Fibroblast of skin of back (primary cell): Measurements from ENCODE around the gene CRYGN.

Experiments
- DNase-seq: peaks from one replicate; pipeline ENCODE4 v3.0.0-alpha.2; 2013

The CRYGN gene

DNA sequence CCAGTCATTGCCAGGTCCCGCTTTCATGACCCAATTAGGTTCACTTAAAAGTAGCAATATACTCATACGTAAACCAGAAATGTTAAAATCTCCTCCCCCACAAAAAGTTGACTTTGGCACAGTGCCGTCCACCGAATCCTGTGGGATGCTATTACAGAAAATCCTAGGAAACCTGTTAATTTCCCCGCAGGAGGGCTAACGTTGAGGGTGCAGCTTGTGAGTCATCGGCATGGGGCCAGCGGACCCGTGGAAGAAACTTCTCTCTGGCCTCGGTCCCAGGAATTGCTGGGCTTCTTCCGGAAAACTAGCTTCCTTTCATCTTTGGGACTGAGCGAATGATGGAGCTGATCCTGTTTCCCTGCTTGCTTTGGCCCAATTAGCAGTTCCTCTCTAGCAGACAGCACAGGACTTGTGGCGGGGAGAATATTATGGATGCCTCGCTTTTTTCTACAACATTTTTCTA is 13.5 kb downstream of the CRYGN start:
- peak; percentile 84 for DNase-seq

- peak; percentile 43 for DNase-seq
Observed at GRCh38 chr7:151425670-151426440, 14.1 kb downstream of the CRYGN start.

- no peak for DNase-seq
Observed at GRCh38 chr7:151424799-151425198, 15.1 kb downstream of the CRYGN start.

- no peak for DNase-seq
Observed at GRCh38 chr7:151423936-151424335, 16.0 kb downstream of the CRYGN start.

GRCh38 chr7:151423226-151423625 is 16.7 kb downstream of the CRYGN start:
- DNase-seq: no peak

- no peak for DNase-seq
Observed at GRCh38 chr7:151422212-151422611, 17.7 kb downstream of the CRYGN start.

DNA sequence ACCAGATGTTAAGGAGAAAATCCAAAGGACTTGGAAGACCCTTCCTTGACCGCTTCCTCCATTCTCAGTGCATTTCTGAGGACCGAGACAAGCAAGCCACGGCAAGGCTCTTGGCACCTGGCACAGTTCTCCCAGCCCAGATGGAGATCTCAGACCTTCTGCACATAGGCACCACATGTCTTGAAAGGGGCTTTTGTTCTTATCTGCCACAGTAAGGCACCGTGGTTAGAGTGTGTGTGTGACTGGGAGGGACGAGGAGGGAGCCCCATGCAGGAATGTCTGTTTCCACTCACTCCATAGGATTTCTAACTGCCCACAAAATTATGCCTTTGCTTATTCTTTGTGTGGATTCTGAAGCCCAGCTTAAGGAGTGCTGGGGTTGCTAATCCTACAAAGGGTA is 19.8 kb downstream of the CRYGN start:
- DNase-seq: no peak

- peak; percentile 18 for DNase-seq
Observed at GRCh38 chr7:151416941-151417315, 23.0 kb downstream of the CRYGN start.

GRCh38 chr7:151416112-151416940 is 23.6 kb downstream of the CRYGN start:
- DNase-seq: no peak

DNA sequence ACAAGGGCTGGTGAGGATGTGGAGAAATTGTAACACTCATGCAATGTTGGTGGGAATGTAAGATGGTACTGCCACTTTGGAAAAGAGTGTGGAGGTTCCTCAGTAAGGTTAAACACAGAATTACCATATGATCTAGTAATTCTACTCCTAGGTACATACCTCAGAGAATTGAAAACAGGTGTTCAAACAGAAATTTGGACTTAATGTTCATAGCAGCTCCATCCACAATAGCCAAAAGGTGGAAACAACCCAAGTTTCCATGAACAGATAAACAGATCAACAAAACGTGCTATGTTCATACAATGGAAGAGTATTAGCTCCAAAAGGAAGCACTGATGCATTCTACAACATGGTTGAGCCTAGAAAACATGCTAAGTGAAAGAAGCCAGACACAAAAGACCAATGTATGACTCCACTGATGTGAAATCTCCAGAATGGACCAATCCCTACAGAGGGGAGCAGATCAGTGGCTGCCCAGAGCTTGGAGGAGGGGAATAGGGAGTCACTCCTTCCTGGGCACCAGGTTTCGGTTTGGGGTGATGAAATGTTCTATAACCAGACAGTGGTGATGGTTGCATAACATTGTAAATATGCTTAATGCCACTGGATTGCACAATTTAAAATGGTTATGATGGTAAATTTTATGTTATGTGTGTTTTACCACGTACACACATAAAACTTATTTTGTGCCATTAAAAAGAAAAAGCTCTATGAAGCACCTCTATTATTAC is 24.4 kb downstream of the CRYGN start:
- DNase-seq: no peak

GRCh38 chr7:151413241-151413640 is 26.7 kb downstream of the CRYGN start:
- no peak for DNase-seq

- DNase-seq: no peak
Observed at GRCh38 chr7:151412318-151412717, 27.6 kb downstream of the CRYGN start.

GRCh38 chr7:151411551-151411950 is 28.4 kb downstream of the CRYGN start:
- DNase-seq: no peak

DNA sequence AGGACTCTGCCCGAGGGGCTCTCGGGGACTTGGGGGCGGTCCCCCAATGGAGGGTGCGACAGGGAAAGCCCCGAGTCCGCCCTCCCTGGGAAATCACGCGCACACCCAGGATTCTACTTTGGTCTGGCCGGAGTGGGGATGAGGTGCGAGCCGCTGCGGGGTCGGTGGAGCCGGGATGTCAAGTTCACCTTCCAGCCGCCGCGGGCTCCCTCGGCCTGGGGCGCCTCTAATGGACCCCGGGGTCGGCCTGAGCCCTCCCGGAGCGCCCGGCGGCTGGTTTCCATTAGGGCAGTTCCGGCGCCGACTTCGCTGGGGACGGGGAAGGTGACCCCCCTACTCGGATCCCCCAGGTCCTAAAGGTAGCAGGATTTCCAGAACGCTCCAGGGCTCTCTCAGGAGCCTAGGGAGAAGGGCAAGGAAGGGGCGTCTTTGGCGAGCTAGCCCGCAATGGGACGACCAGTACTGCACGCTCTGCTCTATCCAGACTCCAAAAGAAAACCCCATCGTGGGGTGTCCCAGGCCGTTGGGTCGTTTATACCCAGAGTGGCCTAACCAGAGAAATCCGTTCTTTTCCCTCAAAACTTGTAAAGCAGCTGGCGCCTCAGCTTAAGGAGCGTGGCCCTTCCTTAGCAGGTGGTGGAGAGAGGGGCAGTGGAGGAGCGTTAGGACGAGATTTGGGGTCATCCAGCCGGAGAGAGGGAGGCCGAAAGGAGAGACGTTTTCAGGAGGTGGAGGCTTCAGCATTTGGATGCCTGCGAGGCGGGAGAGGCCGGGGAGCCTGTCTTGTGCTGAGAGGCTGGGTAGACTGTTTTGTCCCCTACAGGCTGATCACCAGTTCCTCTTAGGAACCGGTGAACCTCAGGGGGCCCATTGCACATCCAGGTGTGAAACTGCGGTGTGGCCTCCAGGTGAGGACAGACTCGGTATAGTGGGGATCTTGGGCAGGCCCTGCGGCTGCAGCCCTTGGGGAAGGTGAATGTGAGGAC is 29.2 kb downstream of the CRYGN start:
- no peak for DNase-seq

GRCh38 chr7:151409667-151410404 is 30.1 kb downstream of the CRYGN start, which contains the start of gene WDR86:
WDR86 (minus strand) TSS chr7:151410038; CDS start chr7:151409589, 449 bp downstream.
- no peak for DNase-seq

DNA sequence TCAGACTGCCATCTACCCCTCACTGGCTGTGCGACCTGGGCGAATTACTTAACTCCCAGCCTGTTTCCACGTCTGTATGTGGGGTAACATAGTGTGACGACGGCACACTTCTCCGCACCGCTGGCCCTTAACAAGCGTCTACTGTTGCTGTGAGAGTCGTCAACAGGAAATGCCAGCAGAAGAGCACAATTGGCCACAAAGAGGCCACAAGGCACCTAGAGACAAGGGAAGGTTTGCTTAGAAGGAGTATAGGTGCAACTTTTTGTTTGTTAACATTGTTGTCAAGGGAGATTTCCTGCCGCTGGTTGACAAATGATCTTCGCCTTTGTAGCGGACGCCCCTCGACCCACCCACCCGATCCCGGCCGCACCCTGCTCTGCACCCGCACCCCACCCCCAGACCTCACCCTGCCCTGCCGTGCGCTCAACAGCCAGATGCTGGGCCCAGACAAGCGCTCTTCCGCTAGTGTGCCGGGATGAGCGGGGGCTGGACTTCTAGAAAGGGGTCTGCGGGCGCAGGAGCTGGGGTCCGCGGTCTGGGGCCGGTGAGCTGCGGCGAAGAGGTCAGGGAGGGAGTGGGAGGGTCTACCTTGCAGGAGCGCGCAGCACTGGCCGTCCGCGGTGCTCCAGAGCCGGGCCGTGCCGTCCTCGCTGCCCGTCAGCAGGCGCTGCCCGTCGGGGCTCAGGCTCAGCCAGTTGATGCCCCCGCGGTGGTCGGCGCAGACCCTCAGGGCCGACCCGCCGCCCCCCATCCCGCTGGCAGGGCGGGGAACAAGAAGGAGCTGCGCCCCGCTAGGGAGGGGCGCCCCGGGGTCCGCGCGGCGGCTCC is 30.9 kb downstream of the CRYGN start:
- no peak for DNase-seq

DNA sequence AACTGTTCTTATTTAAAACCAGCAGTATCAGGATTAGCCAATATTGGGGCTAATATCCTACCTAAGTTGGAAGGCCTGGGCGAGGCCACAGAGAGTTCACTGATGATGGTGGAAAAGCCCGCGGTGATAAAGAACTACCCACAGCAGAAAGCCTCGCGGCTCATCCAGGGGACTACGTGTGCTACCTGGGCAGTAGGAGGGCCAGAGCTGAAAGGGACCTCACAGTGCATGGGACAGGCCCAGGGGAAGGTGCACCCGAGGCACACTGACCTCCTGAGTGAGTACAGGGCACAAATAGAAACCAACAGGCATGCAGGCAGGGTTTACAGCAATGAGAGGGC is 31.5 kb downstream of the CRYGN start:
- DNase-seq: no peak

GRCh38 chr7:151406886-151407583 is 32.9 kb downstream of the CRYGN start:
- no peak for DNase-seq

- no peak for DNase-seq
Observed at GRCh38 chr7:151406051-151406875, 33.7 kb downstream of the CRYGN start.
